ENCODE measurements around the gene LRP1B.
"Not testable (repeated sequence)": the region's sequence is repeated elsewhere in the genome, so short reads cannot be mapped to it uniquely, and the experiment has no call there.

LRP1B gene

DNA sequence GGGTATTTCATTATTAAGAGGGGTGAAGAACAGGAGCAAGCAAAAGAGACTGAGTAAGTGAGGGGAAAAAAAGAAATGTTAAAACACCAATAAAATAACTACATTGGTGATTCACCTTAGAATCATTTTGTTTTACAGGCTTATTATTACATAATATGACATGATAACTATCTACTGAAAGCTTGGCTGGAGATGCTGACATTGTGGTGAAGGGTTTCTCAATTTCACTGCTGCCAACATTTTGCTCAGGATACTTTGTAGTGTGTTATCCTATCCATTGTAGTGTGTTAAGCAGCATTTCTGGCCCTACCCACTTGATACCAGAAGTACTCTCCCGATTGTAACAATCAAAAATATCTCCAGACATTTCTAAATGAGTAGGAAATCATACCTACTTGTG is 1786.0 kb downstream of the LRP1B start:
- Histone ChIP-seq H4K20me1 (ENCODE audit: insufficient read depth, low read length, poor library complexity, severe bottlenecking) (no peaks in the 10 kb centered on the region), H3K4me1 (ENCODE audit: insufficient read depth, low read length, poor library complexity, severe bottlenecking) (no peaks in the 10 kb centered on the region), H3K9me2 (replicated peaks; ENCODE audit: low read depth, low read length) (no peaks in the 10 kb centered on the region), H3K27me3 (ENCODE audit: insufficient read depth, low read length, poor library complexity, severe bottlenecking) (no peaks in the 10 kb centered on the region), H3K9ac (ENCODE audit: low read depth, low read length, poor library complexity, severe bottlenecking) (no peak overlapping the region), H3K4me2 (ENCODE audit: low read depth, low read length, poor library complexity, severe bottlenecking) (no peak overlapping the region), H3F3A (ENCODE audit: low read depth) (no peaks in the 10 kb centered on the region), H3K79me2 (ENCODE audit: insufficient read depth, low read length) (no peaks in the 10 kb centered on the region), H3K36me3 (ENCODE audit: insufficient read depth, low read length) (no peaks in the 10 kb centered on the region), H3K4me3 (ENCODE audit: low read length, poor library complexity, severe bottlenecking) (no peak overlapping the region), H2AFZ (ENCODE audit: low read length) (no peak overlapping the region), H3K9me3 (ENCODE audit: insufficient read depth, low read depth, low read length) (no peaks in the 10 kb centered on the region)
- TF ChIP-seq, protein P1, sequence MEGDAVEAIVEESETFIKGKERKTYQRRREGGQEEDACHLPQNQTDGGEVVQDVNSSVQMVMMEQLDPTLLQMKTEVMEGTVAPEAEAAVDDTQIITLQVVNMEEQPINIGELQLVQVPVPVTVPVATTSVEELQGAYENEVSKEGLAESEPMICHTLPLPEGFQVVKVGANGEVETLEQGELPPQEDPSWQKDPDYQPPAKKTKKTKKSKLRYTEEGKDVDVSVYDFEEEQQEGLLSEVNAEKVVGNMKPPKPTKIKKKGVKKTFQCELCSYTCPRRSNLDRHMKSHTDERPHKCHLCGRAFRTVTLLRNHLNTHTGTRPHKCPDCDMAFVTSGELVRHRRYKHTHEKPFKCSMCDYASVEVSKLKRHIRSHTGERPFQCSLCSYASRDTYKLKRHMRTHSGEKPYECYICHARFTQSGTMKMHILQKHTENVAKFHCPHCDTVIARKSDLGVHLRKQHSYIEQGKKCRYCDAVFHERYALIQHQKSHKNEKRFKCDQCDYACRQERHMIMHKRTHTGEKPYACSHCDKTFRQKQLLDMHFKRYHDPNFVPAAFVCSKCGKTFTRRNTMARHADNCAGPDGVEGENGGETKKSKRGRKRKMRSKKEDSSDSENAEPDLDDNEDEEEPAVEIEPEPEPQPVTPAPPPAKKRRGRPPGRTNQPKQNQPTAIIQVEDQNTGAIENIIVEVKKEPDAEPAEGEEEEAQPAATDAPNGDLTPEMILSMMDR (conservative IDR thresholded peaks at IDR 0.05; ENCODE audit: low read length) = no peak
- no peak for TF ChIP-seq EZH2phosphoT487 (IDR thresholded peaks at IDR 0.05; ENCODE audit: borderline replicate concordance)

GRCh38 chr2:140344266-140344665 is 1786.5 kb downstream of the LRP1B start:
- not testable (repeated sequence) for H3K79me2 ChIP-seq (ENCODE audit: insufficient read depth, low read length); H3F3A ChIP-seq (ENCODE audit: low read depth); H3K27me3 ChIP-seq (ENCODE audit: insufficient read depth, low read length, poor library complexity, severe bottlenecking); H3K9me3 ChIP-seq (ENCODE audit: insufficient read depth, low read depth, low read length); H4K20me1 ChIP-seq (ENCODE audit: insufficient read depth, low read length, poor library complexity, severe bottlenecking); H3K9me2 ChIP-seq (replicated peaks; ENCODE audit: low read depth, low read length); H3K36me3 ChIP-seq (ENCODE audit: insufficient read depth, low read length); H3K4me1 ChIP-seq (ENCODE audit: insufficient read depth, low read length, poor library complexity, severe bottlenecking); H3K4me2 ChIP-seq (ENCODE audit: low read depth, low read length, poor library complexity, severe bottlenecking); H3K4me3 ChIP-seq (ENCODE audit: low read length, poor library complexity, severe bottlenecking); H3K9ac ChIP-seq (ENCODE audit: low read depth, low read length, poor library complexity, severe bottlenecking); H2AFZ ChIP-seq (ENCODE audit: low read length)

GRCh38 chr2:140338795-140339194 is 1792.0 kb downstream of the LRP1B start:
- H3K4me2 ChIP-seq (ENCODE audit: low read depth, low read length, poor library complexity, severe bottlenecking) = no peak overlapping the region
- no peaks in the 10 kb centered on the region for H3K4me1 ChIP-seq (ENCODE audit: insufficient read depth, low read length, poor library complexity, severe bottlenecking)
- no peak overlapping the region for H2AFZ ChIP-seq (ENCODE audit: low read length)
- no peaks in the 10 kb centered on the region for H3K9me2 ChIP-seq (replicated peaks; ENCODE audit: low read depth, low read length)
- H3K36me3 ChIP-seq (ENCODE audit: insufficient read depth, low read length) = no peaks in the 10 kb centered on the region
- H3K9ac ChIP-seq (ENCODE audit: low read depth, low read length, poor library complexity, severe bottlenecking) = no peak overlapping the region
- no peaks in the 10 kb centered on the region for H3K9me3 ChIP-seq (ENCODE audit: insufficient read depth, low read depth, low read length)
- no peak for TF ChIP-seq EZH2phosphoT487 (IDR thresholded peaks at IDR 0.05; ENCODE audit: borderline replicate concordance)
- TF ChIP-seq, protein P1 (conservative IDR thresholded peaks at IDR 0.05; ENCODE audit: low read length) = no peak
- H3K4me3 ChIP-seq (ENCODE audit: low read length, poor library complexity, severe bottlenecking) = no peak overlapping the region
- no peaks in the 10 kb centered on the region for H3F3A ChIP-seq (ENCODE audit: low read depth)
- no peaks in the 10 kb centered on the region for H3K27me3 ChIP-seq (ENCODE audit: insufficient read depth, low read length, poor library complexity, severe bottlenecking)
- H4K20me1 ChIP-seq (ENCODE audit: insufficient read depth, low read length, poor library complexity, severe bottlenecking) = no peaks in the 10 kb centered on the region
- H3K79me2 ChIP-seq (ENCODE audit: insufficient read depth, low read length) = no peaks in the 10 kb centered on the region

GRCh38 chr2:140337061-140337460 is 1793.8 kb downstream of the LRP1B start:
- H3K9me3 ChIP-seq (ENCODE audit: insufficient read depth, low read depth, low read length) = no peaks in the 10 kb centered on the region
- H2AFZ ChIP-seq (ENCODE audit: low read length) = no peak overlapping the region
- H3K4me3 ChIP-seq (ENCODE audit: low read length, poor library complexity, severe bottlenecking) = no peak overlapping the region
- no peaks in the 10 kb centered on the region for H3K9me2 ChIP-seq (replicated peaks; ENCODE audit: low read depth, low read length)
- H3K4me2 ChIP-seq (ENCODE audit: low read depth, low read length, poor library complexity, severe bottlenecking) = no peak overlapping the region
- H3K9ac ChIP-seq (ENCODE audit: low read depth, low read length, poor library complexity, severe bottlenecking) = no peak overlapping the region
- H3F3A ChIP-seq (ENCODE audit: low read depth) = no peaks in the 10 kb centered on the region
- no peak for TF ChIP-seq EZH2phosphoT487 (IDR thresholded peaks at IDR 0.05; ENCODE audit: borderline replicate concordance)
- TF ChIP-seq, protein P1 (conservative IDR thresholded peaks at IDR 0.05; ENCODE audit: low read length) = no peak
- no peaks in the 10 kb centered on the region for H4K20me1 ChIP-seq (ENCODE audit: insufficient read depth, low read length, poor library complexity, severe bottlenecking)
- no peaks in the 10 kb centered on the region for H3K27me3 ChIP-seq (ENCODE audit: insufficient read depth, low read length, poor library complexity, severe bottlenecking)
- H3K79me2 ChIP-seq (ENCODE audit: insufficient read depth, low read length) = no peaks in the 10 kb centered on the region
- H3K4me1 ChIP-seq (ENCODE audit: insufficient read depth, low read length, poor library complexity, severe bottlenecking) = no peaks in the 10 kb centered on the region
- no peaks in the 10 kb centered on the region for H3K36me3 ChIP-seq (ENCODE audit: insufficient read depth, low read length)
